ENCODE measurements around the gene MRPL37.
"Not testable (repeated sequence)": the region's sequence is repeated elsewhere in the genome, so short reads cannot be mapped to it uniquely, and the experiment has no call there.

MRPL37 gene

DNA sequence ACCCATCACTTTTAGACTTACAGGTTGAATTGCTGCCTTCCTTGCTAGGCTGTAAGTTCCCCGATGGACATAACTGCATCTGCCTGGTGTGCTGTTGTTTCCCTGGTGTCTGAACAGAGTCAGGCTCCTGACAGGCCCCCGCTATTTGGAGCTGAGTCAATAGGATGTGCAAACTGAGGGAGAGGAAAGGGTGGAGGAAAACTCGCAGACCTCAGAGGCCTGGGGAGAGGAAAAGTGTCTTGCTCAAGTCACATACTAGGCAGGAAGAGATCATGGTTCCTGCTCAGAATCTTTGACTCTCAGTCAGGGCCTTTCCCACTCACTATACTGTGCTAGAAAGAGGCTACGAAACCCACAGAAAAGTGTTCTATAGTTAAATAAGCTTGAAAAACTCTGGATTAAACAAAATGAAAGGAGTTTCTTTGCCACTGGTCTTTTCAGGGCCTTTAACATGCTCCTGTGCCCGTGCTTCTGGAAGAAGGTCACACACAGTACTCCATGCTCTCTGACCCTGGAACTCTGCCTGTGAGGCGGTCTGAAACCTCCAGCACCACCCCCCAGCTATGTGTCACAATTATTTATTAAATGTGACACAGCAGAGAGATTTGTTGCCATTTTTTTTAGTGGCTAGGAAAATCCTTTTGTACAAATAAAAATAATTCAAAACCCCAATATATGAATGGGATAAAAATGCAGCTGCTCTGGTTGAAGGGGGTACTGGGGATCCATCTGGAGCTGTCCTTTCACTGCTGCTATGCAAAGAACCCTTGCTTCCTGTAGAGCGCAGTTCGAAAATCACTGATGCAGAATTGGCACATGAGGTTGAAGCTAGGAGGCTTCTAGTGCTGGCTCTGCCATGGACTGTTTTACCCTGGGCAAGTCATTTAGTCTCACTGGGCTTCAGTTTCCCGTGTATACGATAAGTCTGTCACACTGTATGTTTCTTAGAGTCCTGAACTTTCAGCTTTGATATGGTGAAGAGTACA lies 27.1 kb upstream of the MRPL37 start:
- DNase-seq (ENCODE audit: low spot score) = no peak

DNA sequence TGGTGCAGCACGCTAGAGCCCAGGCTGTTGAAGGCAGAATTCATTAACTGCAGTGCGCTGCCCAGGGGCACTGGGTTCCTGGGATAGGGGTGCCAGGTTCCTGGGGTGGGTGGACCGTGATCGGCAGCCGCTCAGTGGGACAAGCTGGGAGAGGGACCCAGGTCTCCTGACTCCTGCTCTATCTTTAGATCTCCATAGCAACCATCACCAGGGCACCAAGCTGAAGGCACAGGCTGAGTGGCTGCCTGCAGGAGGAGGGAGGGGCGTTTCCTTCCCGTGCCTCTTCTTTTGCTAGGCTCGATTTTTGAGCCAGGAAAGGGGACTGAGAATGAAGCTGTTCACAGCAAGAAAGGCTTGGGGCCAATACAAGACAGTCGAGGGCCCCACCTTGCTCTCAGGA lies 26.3 kb upstream of the MRPL37 start:
- no peak for DNase-seq (ENCODE audit: low spot score)

DNA sequence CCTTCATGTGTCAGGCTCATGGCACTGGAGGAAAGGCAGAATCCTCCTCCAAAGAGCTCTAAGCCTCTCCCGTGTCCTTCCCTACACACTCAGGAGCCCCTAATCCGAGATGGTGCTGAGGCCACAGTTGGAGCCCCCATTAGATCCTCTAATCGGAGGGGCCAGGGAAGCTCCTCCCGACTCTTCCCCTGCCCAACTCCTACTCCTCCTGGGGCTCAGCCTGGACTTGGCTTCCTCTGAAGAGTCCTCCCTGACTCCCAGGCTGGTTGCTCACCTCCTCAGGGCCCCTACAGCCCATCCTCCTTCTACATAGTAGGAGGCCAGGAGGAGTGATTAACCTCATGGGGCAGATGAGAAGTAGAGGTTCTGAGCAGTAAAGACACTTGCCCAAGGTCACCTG lies 25.9 kb upstream of the MRPL37 start:
- no peak for DNase-seq (ENCODE audit: low spot score)

DNA sequence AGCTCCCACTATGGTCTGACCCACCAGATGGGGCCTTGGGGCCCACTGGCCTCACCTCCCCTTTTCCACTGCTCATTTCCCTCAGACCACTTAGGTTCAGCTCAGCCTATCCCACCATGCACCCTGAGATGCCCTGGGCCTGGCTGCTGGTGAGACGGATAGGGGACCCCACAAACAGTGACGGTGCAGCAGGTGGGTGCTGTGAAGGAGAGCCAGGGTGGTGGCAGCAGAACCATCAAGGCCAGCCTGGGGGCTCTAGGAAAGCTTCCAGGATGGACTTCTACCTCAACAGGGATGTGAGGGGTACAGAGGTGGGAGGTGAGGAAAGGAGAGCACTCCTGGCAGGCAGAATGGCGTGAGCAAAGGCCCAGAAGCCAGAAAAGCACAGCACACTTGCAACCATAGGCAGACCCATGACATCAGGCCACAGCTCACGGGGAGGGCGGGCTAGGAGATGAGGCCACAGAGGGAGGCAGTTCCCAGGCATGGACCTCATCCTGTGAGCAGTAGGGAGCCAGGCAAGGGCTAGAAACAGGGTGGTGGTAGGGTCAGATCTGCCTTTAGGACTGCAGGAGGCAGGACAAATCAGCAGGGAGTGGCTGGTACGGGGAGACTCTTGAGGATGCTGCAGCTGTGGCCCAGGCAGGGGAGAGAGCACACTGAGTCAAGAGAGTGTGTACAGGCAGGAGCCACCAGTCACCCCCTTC lies 23.2 kb upstream of the MRPL37 start:
- no peak for DNase-seq (ENCODE audit: low spot score)

DNA sequence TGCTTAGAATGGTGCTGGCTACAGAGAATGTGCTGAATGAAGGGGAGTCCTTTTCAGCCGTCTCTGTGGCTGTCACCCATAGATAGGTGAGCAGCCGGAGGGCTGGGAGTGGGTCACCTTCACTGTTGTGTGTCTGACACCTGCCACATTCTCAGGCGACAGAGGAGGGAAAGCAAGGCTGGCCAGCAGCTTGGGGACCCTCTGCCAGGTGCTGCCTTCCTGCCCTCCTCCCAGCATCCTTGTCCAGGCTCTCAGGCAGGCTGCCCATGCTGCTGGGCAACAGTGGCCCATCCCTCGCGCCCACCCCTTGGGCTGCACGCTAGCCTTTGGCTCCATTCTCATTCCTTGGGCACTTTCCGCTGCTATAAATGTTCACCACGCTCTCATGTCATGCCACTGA lies 22.2 kb upstream of the MRPL37 start:
- DNase-seq (ENCODE audit: low spot score) = no peak

DNA sequence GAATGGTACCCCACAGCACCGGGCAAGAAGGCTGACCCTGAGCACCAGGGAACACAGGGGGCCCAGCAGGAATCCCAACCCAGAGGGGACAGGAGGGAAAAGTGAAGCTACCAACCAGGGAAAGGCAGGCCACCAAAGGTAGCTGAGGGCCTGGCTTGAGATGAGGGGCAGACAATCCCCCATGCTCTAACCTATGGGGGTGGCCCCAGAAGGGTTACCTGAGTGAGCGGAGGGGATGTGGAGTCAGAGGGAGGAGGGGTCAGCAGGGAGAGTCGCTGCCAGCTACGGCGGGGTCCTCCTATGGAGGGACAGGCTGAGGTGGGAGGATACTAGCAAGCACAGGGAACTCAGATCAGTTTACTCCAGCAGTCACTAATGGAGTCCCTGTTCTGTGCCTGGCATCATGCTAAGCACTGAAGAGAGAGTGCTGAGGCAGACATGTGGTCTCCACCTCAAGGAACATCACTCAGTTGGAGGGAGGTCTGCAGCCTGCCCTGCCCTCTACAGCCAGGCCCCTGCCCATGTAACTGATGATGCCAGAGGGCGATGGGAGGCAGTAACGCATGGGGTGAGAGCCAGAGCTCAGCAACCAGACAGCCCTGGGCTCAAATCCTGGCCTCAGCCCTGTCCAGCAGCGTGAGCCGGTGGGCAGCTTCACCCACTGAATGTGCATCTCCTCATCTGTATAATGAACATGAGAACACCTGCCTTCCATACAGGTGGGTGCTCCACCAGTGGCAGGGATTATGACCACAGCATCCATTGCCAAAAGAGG lies 21.5 kb upstream of the MRPL37 start:
- no peak for DNase-seq (ENCODE audit: low spot score)

DNA sequence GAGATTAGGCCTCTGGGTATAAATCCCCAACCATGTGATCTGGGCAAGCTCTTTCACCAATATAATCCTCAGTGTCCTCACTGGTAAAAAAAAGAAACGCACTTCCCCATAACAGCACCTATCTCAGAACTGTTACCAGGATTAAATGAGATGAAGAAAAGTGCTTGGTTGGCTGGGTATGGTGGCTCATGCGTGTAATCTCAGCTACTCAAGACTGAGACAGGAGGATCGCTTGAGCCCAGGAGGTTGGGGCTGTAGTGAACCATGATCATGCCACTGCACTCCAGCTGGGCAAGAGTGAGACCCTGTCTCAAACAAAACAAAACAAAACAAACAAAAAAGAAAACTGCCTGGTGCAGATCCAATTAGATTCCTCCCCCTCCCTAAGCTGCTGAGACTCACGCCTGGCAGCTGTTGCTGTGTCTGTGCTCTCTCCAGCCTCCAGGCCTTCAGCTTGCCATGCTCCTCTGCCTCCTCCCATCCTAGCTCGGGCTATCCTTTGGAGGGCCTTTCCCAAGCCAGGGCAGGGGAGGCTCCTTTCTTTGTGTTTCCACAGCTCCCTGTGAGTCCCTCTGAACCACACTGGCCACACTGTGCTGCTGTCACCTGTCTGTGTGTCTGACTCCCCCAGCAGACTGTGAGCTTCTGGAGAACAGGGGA lies 19.1 kb upstream of the MRPL37 start:
- DNase-seq (ENCODE audit: low spot score) = no peak

DNA sequence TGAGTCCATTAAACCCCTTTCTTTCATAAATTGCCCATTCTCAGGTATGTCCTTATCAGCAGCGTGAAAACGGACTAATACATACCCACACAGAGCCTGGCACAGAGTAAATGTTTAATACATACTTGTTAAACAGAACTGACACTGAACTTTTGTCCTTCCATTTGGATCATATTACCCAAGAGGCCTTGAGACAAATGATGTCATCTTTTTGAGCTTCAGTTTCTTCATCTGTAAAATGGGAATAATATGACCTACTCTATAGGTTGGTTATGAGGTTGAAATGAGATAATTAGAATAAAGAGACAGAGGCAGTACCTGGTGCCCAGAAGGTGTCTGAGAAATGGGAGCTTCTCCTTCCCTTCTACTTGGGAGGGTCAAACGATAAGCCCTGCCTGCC lies 13.9 kb upstream of the MRPL37 start:
- no peak for DNase-seq (ENCODE audit: low spot score)

DNA sequence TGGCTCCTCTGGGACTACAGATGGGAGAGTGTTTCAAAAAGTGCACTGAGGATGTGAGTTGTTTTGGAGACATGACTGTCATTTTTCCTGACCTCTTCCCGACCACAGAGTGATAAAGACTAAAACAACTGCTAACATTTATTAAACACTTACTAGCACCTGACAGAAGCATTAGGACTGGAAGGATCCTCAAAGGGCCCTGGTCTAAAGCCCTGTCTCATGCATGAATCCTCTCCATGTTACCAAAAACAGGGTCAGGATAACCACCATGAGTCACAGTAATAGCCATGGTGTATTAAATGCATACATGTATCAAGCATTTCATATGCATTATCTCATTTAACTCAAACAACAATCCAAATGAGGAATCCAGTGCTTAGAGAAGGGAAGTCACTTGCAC lies 11.7 kb upstream of the MRPL37 start:
- DNase-seq (ENCODE audit: low spot score) = no peak

DNA sequence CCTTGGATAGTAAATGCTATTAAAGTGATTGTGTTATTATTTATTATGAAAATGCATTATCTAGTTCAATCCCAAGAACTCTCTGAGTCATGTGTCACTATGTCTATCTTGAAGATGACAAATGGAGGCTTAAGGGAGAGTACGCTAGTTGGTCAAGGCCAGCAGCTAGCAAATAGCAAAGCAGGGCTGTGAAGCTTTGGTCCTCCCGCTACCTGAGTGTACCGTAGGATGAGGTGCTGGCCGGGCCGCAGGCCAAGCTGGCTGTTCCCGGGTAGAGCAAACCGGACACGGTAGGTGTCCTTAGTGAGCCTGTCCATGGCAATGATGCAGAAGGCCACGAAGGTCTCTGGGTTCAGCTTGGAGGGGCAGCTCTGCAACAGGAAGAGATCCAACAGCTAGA lies 9.4 kb upstream of the MRPL37 start:
- DNase-seq (ENCODE audit: low spot score) = no peak

DNA sequence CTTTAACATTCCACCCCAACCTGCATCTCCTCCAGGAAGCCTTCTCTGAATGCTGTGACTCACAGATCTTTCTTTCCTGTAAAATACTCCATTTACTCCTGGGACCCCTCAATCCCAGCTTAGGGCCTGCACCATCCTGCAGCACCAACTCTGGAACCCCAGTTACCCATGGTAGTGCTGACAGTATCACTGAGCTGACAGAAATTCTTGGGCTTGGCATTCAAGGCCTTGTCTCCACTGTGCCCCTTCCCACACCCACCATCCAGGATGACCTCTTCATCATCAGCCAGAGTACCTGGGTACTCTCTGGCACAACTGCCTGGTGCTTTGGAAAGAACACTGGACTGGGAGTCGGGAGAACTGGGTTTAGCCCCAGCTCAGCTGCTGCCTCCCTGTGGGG lies 8.4 kb upstream of the MRPL37 start:
- no peak for DNase-seq (ENCODE audit: low spot score)

DNA sequence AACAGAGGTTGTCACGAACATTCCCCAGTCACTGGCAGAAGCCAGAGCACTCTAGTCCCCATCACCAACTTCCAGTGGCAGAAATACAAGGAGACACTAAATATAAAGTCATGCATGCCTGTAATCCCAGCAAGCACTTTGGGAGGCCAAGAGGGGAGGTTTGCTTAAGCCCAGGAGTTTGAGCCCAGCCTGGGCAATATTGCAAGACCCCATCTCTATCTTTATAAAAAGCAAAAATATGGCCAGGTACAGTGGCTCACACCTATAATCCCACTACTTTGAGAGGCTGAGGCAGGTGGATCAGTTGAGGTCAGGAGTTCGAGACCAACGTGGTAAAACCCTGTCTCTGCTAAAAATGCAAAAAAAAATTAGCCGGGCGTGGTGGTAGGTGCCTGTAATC lies 6.5 kb upstream of the MRPL37 start:
- DNase-seq (ENCODE audit: low spot score) = no peak

DNA sequence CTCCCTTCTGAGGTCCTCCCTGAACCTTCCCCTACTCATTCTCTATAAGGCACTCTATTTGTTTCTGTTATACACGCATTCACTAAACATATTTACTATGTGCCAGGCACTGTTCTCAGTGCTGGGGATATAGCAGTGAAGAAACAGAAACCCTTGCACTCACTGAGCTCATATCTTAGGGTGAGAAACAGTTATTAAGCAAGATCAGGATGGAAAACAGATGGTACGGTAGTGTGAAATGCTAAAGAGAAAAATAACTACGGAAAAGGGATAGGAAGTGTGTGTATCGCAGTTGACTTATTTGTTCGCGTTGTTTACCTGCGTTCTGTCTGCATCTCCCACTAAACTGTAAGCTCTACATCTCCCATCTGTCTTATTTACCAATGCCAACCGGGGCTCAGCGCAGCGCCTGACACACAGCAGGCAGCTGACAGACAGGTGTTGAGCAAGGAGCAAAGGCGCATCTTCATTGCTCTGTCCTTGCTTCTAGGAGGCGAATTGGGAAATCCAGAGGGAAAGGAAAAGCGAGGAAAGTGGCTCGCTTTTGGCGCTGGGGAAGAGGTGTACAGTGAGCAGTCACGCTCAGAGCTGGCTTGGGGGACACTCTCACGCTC lies 709 bp upstream of the MRPL37 start:
- peak; percentile 21 for DNase-seq (ENCODE audit: low spot score)

DNA sequence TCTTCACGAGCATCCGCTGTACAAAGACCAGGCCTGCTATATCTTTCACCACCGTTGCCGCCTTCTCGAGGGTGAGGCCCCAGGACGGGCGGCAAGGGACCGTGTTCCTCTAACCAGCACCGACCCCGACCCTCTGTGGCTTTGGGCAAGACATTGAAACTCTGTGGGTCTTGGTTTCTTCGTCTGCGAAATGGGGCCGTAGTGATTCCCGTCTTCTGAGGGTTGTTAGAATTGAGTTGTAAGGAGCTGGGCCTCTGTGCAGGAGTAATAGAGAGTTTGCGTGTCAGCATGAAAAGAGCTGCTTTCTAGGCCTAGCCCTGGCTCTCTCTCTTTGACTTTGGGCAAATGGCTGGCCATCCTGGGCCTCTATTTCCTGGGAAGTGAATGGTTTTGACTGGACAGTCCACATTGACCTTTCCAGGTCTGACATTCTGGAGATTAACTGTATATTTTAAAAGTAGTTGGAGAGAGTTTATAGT lies 591 bp downstream of the MRPL37 start:
- DNase-seq (ENCODE audit: low spot score) = no peak

DNA sequence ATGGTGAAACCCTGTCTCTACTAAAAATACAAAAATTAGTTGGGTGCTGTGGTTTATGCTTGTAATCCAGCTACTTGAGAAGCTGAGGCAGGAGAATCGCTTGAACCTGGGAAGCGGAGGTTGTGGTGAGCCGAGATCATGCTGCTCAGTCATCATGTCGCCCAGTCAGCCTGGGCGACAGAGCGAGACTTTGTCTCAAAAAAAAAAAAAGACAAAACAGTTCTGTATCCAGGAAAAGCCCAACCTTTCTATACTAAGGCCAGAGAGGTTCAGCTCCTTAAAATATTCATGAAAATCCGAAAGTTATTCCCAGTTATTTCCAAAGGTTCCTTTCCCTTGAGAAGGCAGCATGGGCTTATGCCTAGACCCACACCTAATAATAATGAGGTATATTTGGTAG lies 4.2 kb downstream of the MRPL37 start:
- no peak for DNase-seq (ENCODE audit: low spot score)

DNA sequence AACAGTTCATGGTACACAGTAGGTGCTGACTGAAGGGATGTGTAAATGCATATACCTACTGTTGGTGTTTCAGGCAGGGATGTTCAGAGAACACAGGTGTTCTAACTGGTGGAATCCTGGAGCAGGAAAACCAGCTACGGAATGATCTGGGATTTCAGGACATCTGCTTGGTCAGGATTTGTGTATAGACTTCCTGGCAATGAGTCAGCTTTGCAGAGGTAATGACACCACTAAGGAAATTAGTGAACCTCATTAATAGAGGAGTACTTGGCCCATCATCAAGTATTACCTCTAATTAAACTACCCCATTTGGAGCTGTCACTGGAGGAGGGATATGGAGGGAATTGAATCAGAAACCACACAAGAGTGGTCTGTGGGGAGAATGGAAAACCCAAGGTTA lies 7.3 kb downstream of the MRPL37 start:
- DNase-seq (ENCODE audit: low spot score) = no peak

DNA sequence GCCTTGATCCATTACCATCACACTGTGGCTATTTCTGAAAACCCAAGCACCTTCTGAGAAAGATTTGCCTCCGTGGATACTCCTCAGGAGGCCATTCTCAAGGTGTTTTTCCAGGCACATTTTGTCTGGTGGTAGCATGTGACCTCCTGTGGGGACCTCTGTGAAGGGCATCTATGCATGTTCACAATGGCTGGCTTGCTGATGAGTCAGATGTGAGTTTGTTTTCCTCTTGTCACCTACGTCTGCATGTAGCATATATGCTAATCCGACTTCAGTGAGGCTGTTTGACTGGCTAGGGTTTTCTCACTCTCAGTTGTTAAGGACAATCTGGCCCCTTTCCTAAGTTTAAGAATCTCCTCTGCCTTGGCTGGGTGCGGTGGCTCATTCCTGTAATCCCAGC lies 7.9 kb downstream of the MRPL37 start:
- DNase-seq (ENCODE audit: low spot score) = not testable (repeated sequence)

DNA sequence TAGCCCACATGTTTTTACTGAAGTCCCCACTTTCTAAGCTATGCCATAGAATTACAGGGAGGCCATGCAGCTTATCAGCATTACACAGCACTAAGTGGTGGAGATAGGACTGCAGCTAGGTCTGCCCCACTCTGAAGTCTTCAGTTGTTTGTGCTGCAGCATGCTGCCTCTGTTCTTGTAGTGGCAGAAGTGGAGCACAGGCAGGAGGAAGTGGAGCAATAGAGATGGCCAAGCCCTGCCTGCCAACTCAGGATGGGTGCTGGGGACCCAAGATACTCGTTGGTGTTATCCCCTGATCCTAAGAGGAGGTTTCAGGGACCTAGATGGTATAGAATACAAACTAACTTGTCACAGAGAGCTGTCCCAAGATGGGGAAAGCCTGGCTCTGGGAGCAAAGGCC lies 12.9 kb downstream of the MRPL37 start:
- DNase-seq (ENCODE audit: low spot score) = no peak

DNA sequence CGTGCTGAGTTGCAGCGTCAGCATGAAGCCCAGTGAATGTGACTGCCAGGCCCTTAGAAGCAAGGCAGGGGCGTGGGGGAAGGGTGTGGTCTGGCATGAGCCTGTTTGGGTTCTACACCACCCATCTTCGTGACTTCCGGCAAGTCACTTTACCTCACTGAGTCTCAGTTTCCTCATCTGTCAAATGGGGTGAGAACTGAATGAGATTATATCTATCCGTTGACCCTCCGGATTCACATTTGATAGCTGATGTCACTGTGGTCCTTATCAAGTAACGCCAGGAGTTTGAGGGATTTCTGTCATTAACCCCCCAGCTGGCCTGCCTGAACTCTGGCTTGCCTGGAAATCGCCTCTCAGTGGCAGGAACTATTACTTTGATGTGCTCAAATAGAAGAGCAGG lies 15.6 kb downstream of the MRPL37 start:
- DNase-seq (ENCODE audit: low spot score) = no peak

DNA sequence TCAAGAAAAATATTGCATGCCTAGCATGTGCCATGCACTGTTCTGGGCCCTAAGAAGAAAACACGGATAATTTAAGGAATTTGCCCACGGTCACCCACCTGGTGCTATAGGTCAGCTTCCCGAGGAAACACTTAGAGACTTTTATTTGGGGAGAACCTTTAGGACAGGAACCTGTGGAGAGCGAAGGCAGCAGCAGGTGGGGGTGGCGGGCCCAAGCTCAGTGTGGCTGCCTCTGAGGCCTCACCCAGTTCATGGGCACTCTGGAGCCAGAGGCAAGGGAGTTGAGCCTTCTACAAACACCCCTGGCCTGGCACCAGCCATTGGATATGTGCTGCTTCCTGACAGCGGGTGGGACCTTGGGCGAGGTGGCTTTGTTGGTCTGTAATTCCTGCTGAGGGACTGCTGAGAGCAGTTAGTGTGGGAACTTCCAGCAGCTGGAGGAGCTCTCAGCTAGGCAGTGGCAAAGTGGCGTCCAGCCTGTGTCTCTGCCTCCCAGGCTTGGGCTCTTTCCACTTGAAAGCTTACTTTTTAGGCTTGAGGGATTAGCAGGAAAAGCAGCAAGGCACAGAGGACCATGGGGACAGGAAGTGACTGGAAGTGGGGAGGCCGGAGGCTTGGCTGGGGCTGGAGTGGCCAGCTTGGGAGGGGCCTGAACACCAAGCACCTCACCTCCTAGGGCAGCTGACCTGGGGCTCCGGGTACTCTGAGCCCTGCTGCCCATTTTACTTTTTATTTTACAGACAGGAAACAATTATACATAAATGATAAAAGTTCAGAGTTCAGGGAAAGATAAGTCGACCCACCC lies 19.1 kb downstream of the MRPL37 start:
- no peak for DNase-seq (ENCODE audit: low spot score)

DNA sequence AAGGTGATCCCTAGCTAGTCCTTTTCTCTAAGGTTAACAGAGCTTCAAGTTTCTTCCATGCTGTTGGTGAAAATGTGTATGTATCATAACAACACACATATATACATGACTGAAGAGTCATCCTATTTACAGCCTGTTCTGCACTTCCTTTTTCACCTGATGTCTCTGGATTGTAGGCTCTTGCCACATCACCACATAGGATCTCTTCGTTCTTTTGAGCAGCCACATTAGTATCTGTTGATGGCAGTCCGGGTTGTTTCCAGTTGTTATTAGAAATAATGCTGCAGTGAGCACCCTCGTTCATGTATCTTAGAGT lies 19.7 kb downstream of the MRPL37 start:
- no peak for DNase-seq (ENCODE audit: low spot score)

Data from NAMALWA (cell line).